Ammon's horn (tissue), 1 donor: ENCODE results near the gene ARFIP1.
A peak's percentile ranks its signal among the peaks of the same experiment; 100 is the strongest.
"Not testable (repeated sequence)": the region's sequence is repeated elsewhere in the genome, so short reads cannot be mapped to it uniquely, and the experiment has no call there.

Source experiments
- DNase-seq: peaks from one replicate; pipeline ENCODE4 v3.0.0-alpha.2; 2016; ENCODE audit warnings: low spot score

The ARFIP1 gene, protein sequence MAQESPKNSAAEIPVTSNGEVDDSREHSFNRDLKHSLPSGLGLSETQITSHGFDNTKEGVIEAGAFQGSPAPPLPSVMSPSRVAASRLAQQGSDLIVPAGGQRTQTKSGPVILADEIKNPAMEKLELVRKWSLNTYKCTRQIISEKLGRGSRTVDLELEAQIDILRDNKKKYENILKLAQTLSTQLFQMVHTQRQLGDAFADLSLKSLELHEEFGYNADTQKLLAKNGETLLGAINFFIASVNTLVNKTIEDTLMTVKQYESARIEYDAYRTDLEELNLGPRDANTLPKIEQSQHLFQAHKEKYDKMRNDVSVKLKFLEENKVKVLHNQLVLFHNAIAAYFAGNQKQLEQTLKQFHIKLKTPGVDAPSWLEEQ

DNA sequence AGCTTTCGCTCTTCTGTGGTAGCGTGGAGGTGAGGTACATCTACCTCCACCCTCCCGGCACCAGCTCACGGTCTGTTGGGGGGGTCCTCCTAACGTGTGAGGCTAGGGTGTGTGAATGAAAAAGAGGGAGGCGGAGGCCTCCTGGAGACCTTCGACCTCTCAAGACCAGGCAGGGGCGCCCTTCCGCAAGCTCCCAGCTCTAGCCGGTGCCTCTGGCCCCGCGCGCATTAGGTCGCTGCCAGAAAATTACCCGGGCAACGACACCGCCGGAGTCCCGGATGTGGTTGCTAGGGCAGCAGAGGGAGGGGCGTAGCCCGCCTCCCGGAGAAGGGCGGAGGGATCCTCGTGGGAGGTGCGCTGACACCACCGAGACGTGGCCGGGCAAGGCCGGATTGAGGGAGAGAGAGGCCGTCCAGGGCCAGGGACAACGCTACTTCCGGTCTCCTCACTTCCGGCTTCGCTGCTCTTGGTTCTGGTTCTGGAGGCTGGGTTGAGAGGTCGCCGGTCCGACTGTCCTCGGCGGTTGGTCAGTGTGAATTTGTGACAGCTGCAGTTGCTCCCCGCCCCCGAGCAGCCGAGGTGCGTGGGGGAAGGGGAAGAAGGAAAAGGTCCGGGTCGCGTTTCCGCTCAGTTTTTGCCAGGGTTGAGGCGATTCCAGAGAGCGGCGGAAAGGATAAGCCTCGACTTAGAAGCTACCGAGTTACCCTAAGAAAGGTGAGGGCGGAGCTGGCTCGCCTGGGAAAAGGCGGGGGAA is at the start of gene ARFIP1, which contains the start of gene TIGD4:
Gene ARFIP1 (plus strand): TSS at position 442 of the 754 bp plus-strand sequence. CDS start 49,680 bp downstream, outside the sequence.
Gene TIGD4 (minus strand): TSS at position 218 of the 754 bp plus-strand sequence. CDS start 8,726 bp downstream, outside the sequence.
- peak; percentile 99 for DNase-seq

DNA sequence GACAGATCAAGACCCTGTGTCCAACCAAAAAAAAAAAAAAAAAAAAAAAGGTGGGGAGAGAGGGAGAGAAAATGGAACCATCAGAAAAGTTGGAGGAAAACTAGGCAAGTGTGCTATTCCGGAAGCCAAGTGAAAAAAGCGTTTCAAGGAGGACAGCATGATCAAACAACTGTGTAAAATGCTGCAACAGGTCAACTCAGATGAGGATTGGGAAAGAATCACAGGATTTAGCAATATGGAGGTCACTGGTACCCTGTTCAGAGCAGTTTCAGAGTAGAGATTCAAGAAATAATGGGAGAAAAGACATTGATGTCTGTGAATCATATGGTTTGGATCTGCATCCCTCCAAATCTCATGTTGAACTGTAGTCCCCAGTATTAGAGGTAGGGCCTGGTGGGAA is 47.8 kb upstream of the ARFIP1 start:
- DNase-seq, result no peak

DNA sequence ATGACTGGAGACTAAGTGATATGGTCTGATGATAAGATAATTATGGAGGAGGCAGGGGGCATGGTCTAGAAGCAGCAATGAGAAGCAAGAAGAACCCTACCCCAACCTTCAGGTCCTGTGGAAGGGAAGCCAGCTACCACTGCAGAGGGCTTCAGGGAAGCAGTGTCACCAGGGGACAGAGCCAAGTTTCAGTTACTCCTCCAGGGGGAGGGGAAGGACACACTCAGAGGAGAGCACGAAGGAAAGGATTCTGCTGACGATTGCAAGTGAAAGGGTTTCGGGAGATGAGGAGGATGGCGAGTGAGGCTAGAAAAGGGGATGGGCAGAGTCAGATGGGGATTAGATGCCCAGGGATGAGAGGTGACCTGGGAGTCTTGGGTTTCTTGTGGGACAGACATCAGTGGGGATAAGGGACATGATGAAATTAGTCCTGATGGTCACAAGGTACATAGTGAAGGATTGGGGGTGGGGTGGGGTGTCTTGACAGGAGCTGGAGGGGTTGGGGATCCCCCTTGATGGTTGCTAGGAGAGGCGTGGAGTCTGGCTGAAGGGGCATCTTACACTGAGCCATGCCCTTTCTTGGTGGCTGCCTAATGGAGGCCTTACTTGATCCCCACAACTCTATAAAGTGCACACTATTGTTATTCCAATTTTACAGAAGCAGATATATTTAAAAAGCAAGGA is 45.6 kb upstream of the ARFIP1 start:
- peak; percentile 29 for DNase-seq

DNA sequence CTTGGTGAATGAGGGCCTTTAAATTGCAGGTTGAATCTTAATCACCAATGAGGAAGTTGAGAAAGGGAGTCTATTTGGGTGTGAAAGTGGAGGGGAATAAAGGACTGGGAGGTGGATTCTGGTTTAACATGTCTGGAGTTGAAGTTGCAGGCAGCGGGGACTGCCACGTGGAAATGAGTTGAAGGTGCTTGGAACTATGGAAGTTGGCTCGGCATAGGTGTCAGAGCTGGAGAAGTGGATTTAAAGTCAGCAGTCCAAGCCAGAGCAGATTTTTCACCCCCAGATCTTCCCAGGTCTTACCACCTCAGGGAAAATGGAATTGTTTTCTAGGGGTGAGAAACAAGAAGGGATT is 45.1 kb upstream of the ARFIP1 start:
- DNase-seq, result no peak

DNA sequence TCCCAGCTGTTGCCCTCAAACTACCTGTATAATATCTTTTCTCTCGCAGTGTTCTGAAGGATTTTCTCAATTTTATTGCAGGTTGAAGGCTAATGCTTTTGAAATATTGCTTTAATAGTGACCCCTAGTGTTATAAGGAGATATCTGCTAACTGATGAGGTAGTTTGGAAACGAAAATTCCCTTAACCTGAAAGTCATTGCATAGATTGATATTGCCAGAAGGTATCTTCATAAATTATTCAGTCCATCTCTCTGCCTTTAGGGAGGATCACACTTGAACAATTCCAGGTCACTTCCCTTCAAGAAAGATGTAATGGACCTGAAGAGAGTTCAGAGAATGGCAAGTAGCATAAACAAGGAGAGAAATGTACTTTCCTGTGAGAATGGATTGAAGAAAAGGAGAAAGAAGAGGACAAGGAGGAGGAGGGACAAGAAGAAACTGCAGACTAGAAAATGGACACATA is 44.3 kb upstream of the ARFIP1 start:
- DNase-seq, result no peak

DNA sequence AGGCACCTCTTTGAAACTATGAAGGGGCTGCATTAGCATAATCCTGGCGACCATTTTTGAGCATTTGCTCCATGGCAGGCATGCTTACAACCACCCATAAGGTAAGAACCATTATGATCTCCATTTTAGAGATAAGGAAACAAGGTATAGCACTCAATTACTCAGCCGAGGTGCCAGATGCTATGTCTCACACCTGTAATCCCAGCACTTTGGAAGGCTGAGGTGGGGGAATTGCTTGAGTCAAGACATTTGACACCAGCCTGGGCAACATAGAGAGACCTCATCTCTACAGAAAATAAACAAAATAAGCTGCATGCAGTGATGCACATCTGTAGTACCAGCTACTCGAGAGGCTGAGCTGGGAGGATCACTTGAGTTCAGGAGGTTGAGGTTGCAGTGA is 43.8 kb upstream of the ARFIP1 start:
- DNase-seq, result no peak

DNA sequence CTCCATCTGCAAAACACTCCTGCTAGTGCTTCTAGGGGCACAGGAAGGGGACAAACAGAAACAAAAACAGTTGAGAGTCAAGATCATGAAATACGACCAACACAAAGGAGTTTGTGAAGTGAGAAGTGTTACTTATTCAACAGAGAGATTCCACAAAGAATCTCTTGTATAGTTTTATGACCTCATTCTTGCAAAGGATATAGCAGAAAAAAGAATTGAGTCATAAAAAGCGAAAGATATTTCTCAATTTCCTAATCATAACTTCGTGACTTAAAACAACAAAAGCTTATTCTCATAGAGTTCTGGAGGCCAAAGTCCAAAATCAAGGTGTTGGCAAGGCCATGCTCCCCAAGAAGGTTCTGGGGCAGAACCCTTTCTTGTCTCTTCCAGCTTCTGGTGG is 40.9 kb upstream of the ARFIP1 start:
- no peak for DNase-seq

DNA sequence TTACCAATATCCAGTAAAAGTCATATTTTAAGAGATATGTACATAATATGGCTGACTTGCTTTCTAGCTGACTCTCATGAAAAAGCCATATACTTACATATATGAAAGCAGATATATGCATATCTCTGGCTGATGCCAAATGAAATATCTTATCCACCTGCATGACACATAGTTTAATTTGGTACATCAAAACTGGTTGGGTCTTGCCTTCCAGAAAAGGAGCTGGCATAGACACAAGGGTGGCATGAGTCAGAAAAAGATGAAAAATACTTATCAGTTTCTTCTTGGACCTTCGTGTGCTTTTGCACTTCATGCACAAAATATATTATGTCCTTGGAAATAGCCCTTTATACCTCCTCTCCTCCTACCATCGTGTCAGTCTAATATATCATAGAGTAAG is 32.3 kb upstream of the ARFIP1 start:
- DNase-seq, result no peak

DNA sequence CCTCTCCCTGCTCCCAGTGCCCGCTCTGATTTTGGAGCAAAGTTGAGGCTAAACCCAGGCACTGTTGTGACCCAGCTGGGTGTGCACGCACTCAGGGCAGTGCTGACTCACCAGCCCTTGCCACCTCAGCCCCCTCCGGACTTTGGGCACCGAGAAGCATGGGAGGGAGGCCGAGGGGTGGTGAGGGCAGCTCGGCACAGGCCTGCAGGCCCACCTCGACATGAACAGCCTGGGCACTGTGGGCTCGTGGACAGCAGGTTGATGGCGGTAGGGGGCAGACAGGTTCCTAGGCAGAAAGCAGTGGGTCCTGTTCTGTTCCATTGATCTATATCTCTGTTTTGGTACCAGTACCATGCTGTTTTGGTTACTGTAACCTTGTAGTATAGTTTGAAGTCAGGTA is 31.1 kb upstream of the ARFIP1 start:
- no peak for DNase-seq

DNA sequence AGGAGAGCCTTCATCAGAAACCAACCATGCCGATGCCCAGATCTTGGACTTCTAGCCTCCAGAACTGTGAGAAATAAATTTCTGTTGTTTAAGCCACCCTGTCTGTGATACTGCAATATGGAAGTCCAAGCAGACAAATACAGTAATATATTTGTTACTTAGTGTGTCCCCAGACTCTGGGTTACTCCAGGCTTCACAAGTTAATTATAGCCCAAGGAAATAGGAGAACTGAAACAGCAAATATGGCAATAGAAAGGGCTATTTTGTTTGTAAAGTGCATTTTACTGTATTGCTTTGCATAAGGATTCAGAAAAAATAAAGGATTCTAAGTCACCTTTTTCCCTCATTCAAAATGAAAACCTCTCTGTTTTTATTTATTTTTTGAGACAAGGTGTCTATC is 16.0 kb upstream of the ARFIP1 start:
- DNase-seq, result no peak

DNA sequence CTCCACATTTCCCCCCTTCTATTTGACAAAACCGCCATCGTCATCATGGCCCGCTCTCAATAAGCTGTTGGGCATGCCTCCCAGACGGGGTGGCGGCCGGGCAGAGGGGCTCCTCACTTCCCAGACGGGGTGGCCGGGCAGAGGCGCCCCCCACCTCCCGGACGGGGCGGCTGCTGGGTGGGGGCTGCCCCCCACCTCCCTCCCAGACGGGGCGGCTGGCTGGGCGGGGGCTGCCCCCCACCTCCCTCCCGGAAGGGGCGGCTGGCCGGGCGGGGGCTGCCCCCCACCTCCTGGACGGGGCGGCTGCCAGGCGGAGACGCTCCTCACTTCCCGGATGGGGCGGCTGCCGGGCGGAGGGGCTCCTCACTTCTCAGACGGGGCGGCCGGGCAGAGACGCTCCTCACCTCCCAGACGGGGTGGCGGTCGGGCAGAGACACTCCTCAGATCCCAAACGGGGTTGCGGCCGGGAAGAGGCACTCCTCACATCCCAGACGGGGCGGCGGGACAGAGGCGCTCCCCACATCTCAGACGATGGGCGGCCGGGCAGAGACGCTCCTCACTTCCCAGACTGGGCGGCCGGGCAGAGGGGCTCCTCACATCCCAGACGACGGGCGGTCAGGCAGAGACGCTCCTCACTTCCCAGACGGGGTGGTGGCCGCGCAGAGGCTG is 14.6 kb upstream of the ARFIP1 start:
- DNase-seq, result not testable (repeated sequence)

DNA sequence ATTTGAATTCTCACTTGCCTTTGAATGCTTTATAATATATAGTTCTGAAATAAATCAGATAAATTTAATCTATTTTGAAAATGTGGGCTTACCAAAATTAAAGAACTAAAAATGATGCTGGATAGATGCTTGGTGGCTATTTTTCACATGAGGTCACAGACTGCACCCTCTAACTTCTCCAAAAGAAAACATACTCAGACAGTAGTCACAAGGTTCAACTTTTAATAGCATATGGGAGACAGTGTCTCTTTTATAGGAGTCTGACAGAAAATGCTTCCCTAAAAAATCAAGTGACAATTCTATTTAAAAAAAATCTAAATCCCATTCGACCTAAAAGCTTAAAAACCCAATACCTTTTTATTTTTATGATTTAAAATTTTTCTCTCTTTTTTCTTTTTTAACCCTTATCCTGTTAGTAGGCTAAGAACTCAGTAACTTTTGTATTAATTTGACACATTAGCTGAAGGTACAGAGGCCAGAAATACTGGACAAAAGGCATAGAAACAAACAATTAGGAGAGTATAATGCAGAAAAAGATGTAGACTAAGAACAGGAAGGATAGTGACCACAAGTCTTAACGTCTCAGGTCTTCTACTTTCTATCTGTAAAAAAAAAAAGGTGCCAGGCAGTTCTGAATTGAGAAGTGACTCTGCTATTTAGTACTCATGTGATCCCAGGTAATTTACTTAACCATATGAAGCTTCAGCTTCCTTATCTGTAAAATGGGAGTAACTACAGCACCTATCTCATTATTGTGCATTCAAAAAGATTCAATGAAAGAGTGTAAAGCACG is 7.8 kb upstream of the ARFIP1 start:
- peak; percentile 20 for DNase-seq

DNA sequence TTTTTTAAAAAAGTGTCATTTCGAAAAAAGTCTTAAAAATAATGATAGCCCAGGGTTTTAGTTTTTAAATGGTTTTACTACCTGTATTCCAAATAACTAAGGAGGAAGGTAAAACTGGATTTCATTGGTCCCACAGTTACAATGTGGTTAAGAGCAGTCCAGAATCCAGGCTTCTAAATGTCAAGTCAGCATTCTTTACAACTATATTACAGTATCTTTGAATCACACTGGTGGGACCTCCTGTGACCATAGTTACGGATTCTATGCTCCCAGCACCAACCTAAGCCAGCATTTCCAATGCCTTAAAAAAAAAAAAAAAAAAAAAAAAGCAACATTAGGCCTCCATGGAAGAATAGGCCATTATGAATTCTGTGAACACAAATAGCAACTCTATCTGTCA is 6.4 kb upstream of the ARFIP1 start:
- DNase-seq, result no peak

DNA sequence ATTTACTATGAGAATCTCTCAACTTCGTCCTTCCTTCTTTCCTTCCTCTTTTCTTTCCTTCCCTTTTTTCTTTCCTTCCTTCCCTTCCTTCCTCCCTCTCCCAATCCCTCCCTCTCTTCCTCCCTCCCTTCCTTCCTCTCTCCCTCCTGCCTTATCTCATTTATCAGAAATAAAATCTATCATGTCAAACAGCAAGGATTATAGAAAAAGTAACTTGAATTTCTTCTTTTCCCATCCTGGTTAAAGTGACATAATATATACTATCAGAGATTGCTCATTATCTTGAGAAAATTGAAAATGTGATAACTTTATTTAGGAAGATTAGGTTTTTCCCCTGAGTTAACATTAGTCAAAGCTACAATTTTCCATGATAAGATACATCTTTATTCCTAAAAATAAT is 5.8 kb upstream of the ARFIP1 start:
- no peak for DNase-seq

DNA sequence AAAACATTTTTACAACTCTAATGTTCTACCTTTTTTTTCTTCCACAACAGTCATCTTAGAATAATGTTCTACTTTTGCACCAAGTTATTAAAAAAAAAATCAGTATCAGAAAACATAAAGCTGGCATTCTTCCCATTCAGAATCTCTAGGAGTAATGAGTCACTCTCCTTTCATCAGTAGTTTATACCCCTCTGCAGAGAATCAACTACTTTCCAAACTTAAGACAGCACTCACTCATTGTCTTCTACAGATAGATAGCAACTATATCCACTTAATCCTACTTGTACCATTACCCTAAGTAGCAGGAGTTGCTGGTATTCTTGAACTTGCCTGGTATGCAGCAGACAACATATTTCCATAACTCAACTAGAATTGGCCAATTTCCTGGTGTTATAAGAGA is 3.4 kb upstream of the ARFIP1 start:
- no peak for DNase-seq

DNA sequence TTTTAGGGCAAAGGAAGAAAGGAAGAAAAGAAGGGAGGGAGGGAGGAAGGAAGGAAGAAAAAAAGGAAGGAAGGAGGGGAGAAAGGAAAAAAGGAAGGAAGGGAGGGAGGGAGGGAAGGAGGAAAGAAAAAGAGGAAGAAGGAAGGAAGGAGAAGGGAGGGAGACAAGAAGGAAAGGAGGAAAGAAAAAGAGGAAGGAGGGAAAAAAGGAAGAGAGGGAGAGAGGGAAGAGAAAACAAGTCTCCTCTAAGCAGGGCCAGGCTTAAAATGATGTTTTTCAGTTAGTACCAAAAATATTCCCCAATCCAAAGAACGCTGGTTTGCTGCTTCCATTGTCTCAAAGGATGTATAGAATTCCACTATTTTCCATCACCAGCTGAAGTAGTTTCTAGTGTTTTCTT is 2.3 kb upstream of the ARFIP1 start:
- no peak for DNase-seq

DNA sequence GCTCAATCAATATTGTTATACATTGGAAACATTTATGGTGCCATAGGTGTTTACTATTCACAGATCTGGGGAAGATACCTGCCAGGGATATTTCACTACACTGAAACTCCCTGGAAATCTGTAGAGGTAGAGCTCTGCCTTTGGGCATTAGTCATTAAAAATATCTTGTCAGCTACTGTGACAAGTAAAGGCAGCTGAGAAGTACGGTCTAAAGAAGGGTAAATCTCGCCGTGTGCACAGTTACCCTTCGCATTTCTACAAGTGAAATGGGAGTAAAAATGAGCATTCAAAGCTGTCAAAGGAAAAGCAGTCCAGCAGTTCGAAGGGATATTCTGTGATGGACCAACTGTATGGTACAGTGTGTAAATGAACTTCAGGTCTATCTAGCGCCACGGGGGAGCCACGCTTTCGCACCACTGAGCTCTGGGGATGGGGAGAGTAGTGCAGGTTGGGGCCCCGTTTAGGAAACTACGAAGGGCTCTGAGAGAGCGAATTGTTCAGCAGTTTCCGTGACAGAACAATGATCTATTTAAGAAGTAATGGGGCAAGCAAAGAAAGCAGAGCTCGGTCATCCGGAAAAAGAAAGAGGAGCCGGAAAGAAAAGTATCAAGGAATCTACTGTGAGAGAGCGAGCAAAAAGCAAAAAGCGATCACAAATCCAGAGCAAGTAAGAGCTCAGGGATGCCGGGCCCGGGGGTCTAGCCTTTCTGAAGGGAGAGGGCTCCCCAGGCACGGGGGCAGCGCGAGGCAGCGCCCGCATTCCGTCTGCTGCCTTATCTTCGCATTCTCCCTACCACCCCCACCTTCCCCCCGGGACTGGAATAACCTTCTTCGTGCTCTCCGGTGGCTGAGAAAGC is 870 bp upstream of the ARFIP1 start:
- DNase-seq, result peak; percentile 57

DNA sequence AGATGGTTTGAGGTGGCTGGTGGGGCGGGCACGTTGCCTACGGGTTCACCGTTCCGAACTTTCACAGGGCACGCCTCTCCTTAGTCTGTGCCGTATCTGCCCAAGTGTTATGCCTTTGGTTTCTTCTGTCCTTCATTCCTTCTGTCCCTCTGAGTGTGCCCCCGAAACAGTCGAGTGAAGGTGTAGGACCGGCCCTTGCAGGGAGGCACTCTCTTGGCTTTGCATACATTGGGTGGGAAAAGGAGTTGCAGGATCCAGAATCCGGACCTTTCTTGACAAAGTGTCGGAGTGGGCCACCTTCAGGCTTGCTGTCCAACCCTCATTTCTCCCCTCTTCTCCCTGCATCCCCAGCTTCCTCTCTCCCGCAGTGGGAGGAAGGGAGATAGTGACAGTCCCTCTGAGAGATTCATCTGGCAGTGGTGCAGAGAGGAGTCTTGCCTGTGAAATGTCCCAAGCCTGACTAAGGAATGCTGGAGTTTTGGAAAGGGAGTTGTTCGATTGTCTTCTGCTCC is 569 bp downstream of the ARFIP1 start:
- no peak for DNase-seq

DNA sequence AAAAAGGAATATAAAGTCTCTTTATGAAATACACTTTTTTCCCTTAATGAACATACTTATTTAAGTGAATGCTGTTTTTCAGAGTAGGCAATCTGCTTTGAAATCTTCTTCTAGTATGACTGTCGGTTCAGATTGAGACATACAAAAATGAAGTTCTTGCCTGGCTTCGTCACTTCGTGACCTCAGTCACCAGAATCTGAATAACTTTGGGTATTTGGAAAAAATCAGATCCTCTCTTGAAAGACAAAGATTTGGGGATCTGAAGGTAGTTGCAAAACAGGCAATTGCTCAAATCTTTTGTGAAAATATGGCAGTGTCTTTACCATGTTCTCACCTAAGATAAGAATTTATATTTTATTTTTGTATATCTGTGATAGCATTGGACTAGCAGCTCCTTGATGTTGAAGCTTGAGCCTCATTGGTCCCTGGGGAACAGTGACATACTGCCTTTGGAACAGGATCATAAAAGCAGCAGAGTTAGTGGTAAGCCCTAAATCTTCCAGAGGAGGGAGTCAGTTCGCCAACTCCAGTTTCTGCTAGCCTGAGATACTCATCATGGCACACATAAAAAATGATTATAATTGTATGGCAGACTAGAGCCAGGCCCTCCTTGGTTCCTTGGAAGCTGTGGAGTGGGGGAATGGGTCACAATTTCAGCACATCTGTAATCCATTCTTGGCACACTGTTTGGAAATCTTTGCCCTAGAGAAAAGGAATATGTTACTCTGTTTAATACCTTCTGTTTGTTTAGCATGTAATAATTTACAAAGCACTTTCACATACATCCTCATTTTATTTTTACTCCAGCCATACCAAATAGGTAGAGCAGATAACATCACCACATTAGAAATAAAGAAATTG is 5.0 kb downstream of the ARFIP1 start:
- no peak for DNase-seq
